NCI-H345 treated with DMSO at 0.1 percent for 48 hours (cell line): ENCODE data around the gene RALGAPA2.

ENCODE experiments used
- DNase-seq: peaks from one replicate; lab custom pipeline; 2025; ENCODE audit not compliant: unreplicated experiment; lab: John Stamatoyannopoulos, UW

Gene RALGAPA2

GRCh38 chr20:20410678-20411077, 301.8 kb downstream of the RALGAPA2 start:
- DNase-seq, result peak; percentile 96

GRCh38 chr20:20409331-20409730, 303.1 kb downstream of the RALGAPA2 start:
- no peak for DNase-seq

- DNase-seq, result peak; percentile 47
These were observed 304.3 kb downstream of the RALGAPA2 start for GRCh38 chr20:20407891-20408805.

GRCh38 chr20:20406306-20406705, 306.1 kb downstream of the RALGAPA2 start:
- DNase-seq, result no peak

- no peak for DNase-seq
These were observed 306.8 kb downstream of the RALGAPA2 start for GRCh38 chr20:20405623-20406022.

GRCh38 chr20:20404633-20405032, 307.8 kb downstream of the RALGAPA2 start:
- no peak for DNase-seq

- no peak for DNase-seq
These were observed 310.5 kb downstream of the RALGAPA2 start for GRCh38 chr20:20401991-20402390.

GRCh38 chr20:20399531-20400500, 312.6 kb downstream of the RALGAPA2 start:
- DNase-seq, result no peak

- no peak for DNase-seq
These were observed 314.3 kb downstream of the RALGAPA2 start for GRCh38 chr20:20398123-20398522.

- peak; percentile 70 for DNase-seq
These were observed 315.6 kb downstream of the RALGAPA2 start for GRCh38 chr20:20396794-20397193.

- peak; percentile 88 for DNase-seq
These were observed 316.4 kb downstream of the RALGAPA2 start for GRCh38 chr20:20395903-20396568.

GRCh38 chr20:20395087-20395486, 317.4 kb downstream of the RALGAPA2 start:
- DNase-seq, result no peak

GRCh38 chr20:20393207-20394120, 319.0 kb downstream of the RALGAPA2 start:
- DNase-seq, result no peak

- DNase-seq, result no peak
These were observed 320.7 kb downstream of the RALGAPA2 start for GRCh38 chr20:20391766-20392165.

- DNase-seq, result no peak
These were observed 321.3 kb downstream of the RALGAPA2 start for GRCh38 chr20:20391115-20391514.

GRCh38 chr20:20390393-20390792, 322.1 kb downstream of the RALGAPA2 start:
- no peak for DNase-seq

GRCh38 chr20:20386192-20386591, 326.3 kb downstream of the RALGAPA2 start:
- no peak for DNase-seq

- DNase-seq, result peak; percentile 99
These were observed 336.6 kb downstream of the RALGAPA2 start for GRCh38 chr20:20375862-20376261.

- DNase-seq, result peak; percentile 84
These were observed 339.3 kb downstream of the RALGAPA2 start for GRCh38 chr20:20373091-20373571.

- DNase-seq, result no peak
These were observed 340.8 kb downstream of the RALGAPA2 start for GRCh38 chr20:20371681-20372080.
